ENCODE results near the gene COL15A1.

Gene COL15A1

GRCh38 chr9:99118782-99119466, 175.2 kb downstream of the COL15A1 start:
- peak; percentile 11 for DNase-seq

GRCh38 chr9:99119976-99120655, 176.4 kb downstream of the COL15A1 start:
- DNase-seq: no peak
